B cell (primary cell): ENCODE data around the gene PNPT1. TPM values are rescaled to one million over a fixed set of nuclear protein-coding genes. Genes with fewer than 3 reads are reported as not detected.

Experiments
- ATAC-seq: fragments of 200-7000 bp; cut with Tn5 transposase; one replicate; pipeline ENCODE4 v1.10.0; 2021; ENCODE audit warnings: low read depth, mild to moderate bottlenecking, moderate number of reproducible peaks, moderate library complexity
- CTCF ChIA-PET: fragments of 350-600 bp; sonication (Branson Sonifier 250); formaldehyde crosslinking; loops from one replicate; lab custom pipeline; 2021; ENCODE audit warnings: antibody characterized with exemption, inconsistent platforms; lab: Charles Lee
- POLR2A ChIA-PET: fragments of 350-600 bp; sonication (Branson Sonifier 250); formaldehyde crosslinking; loops from one replicate; lab custom pipeline; 2021; ENCODE audit warnings: antibody characterized with exemption; lab: Charles Lee
- DNase-seq: peaks from one replicate; pipeline ENCODE4 v3.0.0; 2013
- H2AFZ ChIP-seq: 2 replicates; pipeline ENCODE4 v1.6.1; 2012; ENCODE audit warnings: mild to moderate bottlenecking, low read depth, low read length; ENCODE audit not compliant: insufficient read depth, poor library complexity, severe bottlenecking
- H3K27ac ChIP-seq, 2 donors: 1 replicate in 1 of 2; 2 replicates in 1 of 2; pipeline ENCODE4 v1.5.1; 2012 to 2013; ENCODE audit warnings: low read length in 2 of 2, mild to moderate bottlenecking in 2 of 2, moderate library complexity in 1 of 2
- H3K27me3 ChIP-seq, 4 experiments: fragments of 200-600 bp in 1 of 4; sonication (generic) in 1 of 4; replicated peaks in 1 of 4; 1 replicate in 2 of 4; 2 replicates in 2 of 4; pipeline versions ENCODE4 v1.6.1 to v1.7.0; 2013 to 2016; ENCODE audit warnings: low read length in 3 of 4, mild to moderate bottlenecking in 2 of 4, mixed read lengths in 1 of 4, moderate library complexity in 1 of 4; ENCODE audit not compliant: insufficient read depth in 4 of 4, control insufficient read depth in 3 of 4; ENCODE audit errors: control extremely low read depth in 1 of 4
- H3K36me3 ChIP-seq, 2 experiments: replicated peaks in 1 of 2; 1 replicate in 1 of 2; 2 replicates in 1 of 2; pipeline versions ENCODE4 v1.6.1 to v1.7.1; 2013; ENCODE audit warnings: low read length in 1 of 2; ENCODE audit not compliant: insufficient read depth in 2 of 2, control insufficient read depth in 1 of 2; ENCODE audit errors: control extremely low read depth in 1 of 2, extremely low read depth in 1 of 2
- H3K4me1 ChIP-seq, 2 donors: fragments of 200-600 bp in 1 of 2; sonication (generic) in 1 of 2; 1 replicate in 1 of 2; 2 replicates in 1 of 2; pipeline versions ENCODE4 v1.5.1 to v1.6.1; 2013 to 2017; ENCODE audit warnings: low read length in 2 of 2; ENCODE audit not compliant: control insufficient read depth in 2 of 2, insufficient read depth in 2 of 2
- H3K4me2 ChIP-seq: replicated peaks from 2 replicates; pipeline ENCODE3; 2012; ENCODE audit warnings: mild to moderate bottlenecking, low read depth, low read length; ENCODE audit not compliant: poor library complexity, severe bottlenecking
- H3K4me3 ChIP-seq, 5 experiments: fragments of 200-600 bp in 1 of 5; sonication (generic) in 1 of 5; 1 replicate in 3 of 5; 2 replicates in 2 of 5; pipeline versions ENCODE4 v1.5.1 to v1.7.0; 2011 to 2016; ENCODE audit warnings: low read length in 4 of 5, mild to moderate bottlenecking in 4 of 5, low read depth in 2 of 5, control low read depth in 1 of 5, moderate library complexity in 1 of 5; ENCODE audit not compliant: insufficient read depth in 1 of 5; ENCODE audit errors: control extremely low read depth in 1 of 5, extremely low read depth in 1 of 5
- H3K79me2 ChIP-seq: fragments of 200-600 bp; sonication (generic); one replicate; pipeline ENCODE4 v1.6.0; 2016; ENCODE audit warnings: low read length; ENCODE audit not compliant: control insufficient read depth, insufficient read depth
- H3K9ac ChIP-seq: fragments of 200-600 bp; sonication (generic); 2 replicates; pipeline ENCODE4 v1.6.1; 2017; ENCODE audit warnings: mild to moderate bottlenecking, low read length, moderate library complexity
- H3K9me3 ChIP-seq, 3 donors: one replicate each; pipeline versions ENCODE4 v1.6.1 to v1.7.1; 2013; ENCODE audit warnings: low read length in 2 of 3; ENCODE audit not compliant: control insufficient read depth in 2 of 3, insufficient read depth in 1 of 3; ENCODE audit errors: control extremely low read depth in 1 of 3
- H4K20me1 ChIP-seq: 2 replicates; pipeline ENCODE4 v1.6.0; 2012; ENCODE audit warnings: mild to moderate bottlenecking, low read length; ENCODE audit not compliant: insufficient read depth, control insufficient read depth, poor library complexity, severe bottlenecking
- H3K27ac Mint-ChIP-seq: one replicate; pipeline ENCODE4 v1.8.0; 2021; ENCODE audit warnings: mixed read lengths
- H3K27me3 Mint-ChIP-seq: one replicate; pipeline ENCODE4 v1.8.0; 2021; ENCODE audit warnings: mixed read lengths
- H3K4me1 Mint-ChIP-seq: one replicate; pipeline ENCODE4 v1.8.0; 2021; ENCODE audit warnings: mixed read lengths
- H3K4me3 Mint-ChIP-seq: one replicate; pipeline ENCODE4 v1.8.0; 2021; ENCODE audit warnings: mixed read lengths
- H3K9me3 Mint-ChIP-seq: one replicate; pipeline ENCODE4 v1.8.0; 2022; ENCODE audit warnings: mixed read lengths; ENCODE audit not compliant: insufficient read depth
- EZH2 ChIP-seq: IDR thresholded peaks from 2 replicates; pipeline ENCODE4 v1.6.1; 2012; ENCODE audit warnings: borderline replicate concordance, low read depth, mild to moderate bottlenecking, moderate library complexity, low read length; ENCODE audit not compliant: insufficient read depth, poor library complexity, severe bottlenecking
- WGBS: methylation state at CpG from one replicate; pipeline ENCODE4 v1.1.5; 2013; ENCODE audit warnings: missing lambda C conversion rate; ENCODE audit not compliant: insufficient coverage; 5-methylcytosine and 5-hydroxymethylcytosine counted together
- intact Hi-C: fragments of 100-400 bp; cut with micrococcal nuclease; formaldehyde crosslinking; loops from one replicate; pipeline ENCODE4 v1.10.0; 2022
- polyA minus RNA-seq: library from RNA; depleted of rRNA, polyadenylated mRNA; stranded (reverse); fragments of >200 nt; gene quantifications from 2 replicates; pipeline ENCODE4 v1.2.3, GENCODE V29; 2012
- polyA plus RNA-seq: library from polyadenylated mRNA; depleted of rRNA; stranded (reverse); fragments of >200 nt; gene quantifications from 2 replicates; pipeline ENCODE4 v1.2.3, GENCODE V29; 2012
- total RNA-seq, 2 donors: library from RNA; stranded (reverse); fragments of 120-200 nt in 1 of 2; gene quantifications; 1 replicate in 1 of 2; 2 replicates in 1 of 2; pipeline versions ENCODE4 v1.2.3 to v1.2.4, GENCODE V29; 2013 to 2022
- TF ChIP-seq, protein P1 (sequence below): fragments of 200-600 bp; IDR thresholded peaks from one replicate; pipeline ENCODE4 v1.8.0; 2022; ENCODE audit warnings: antibody characterized with exemption, mild to moderate bottlenecking

The PNPT1 gene
- total RNA-seq (23.1 and 28.2 TPM in 2 replicates), polyA plus RNA-seq (7.8 and 8.1 TPM in 2 replicates), polyA minus RNA-seq (4.0 and 5.7 TPM in 2 replicates)
- total RNA-seq (2013): 23.1 TPM

- Histone ChIP-seq H3K36me3 (no peaks in the 10 kb centered on the region), H3K9me3 (no peaks in the 10 kb centered on the region), H3K27ac (peak within 1 kb of the TSS; percentile 8 to 66), H3K4me2 (peak within 1 kb of the TSS; percentile 97), H3K4me3 (peak within 1 kb of the TSS; percentile 75 to 97 (median 78)), H4K20me1 (peaks cover 3% of the 10 kb centered on the region), H3K79me2 (peaks cover 12% of the 10 kb centered on the region), H3K27me3 (no peaks in the 10 kb centered on the region), H3K9ac (peak within 1 kb of the TSS; percentile 79), H3K4me1 (peaks cover 9 to 13% of the 10 kb centered on the region in 2 donors), H2AFZ (peak within 1 kb of the TSS; percentile 98)
- TF ChIP-seq, protein P1, sequence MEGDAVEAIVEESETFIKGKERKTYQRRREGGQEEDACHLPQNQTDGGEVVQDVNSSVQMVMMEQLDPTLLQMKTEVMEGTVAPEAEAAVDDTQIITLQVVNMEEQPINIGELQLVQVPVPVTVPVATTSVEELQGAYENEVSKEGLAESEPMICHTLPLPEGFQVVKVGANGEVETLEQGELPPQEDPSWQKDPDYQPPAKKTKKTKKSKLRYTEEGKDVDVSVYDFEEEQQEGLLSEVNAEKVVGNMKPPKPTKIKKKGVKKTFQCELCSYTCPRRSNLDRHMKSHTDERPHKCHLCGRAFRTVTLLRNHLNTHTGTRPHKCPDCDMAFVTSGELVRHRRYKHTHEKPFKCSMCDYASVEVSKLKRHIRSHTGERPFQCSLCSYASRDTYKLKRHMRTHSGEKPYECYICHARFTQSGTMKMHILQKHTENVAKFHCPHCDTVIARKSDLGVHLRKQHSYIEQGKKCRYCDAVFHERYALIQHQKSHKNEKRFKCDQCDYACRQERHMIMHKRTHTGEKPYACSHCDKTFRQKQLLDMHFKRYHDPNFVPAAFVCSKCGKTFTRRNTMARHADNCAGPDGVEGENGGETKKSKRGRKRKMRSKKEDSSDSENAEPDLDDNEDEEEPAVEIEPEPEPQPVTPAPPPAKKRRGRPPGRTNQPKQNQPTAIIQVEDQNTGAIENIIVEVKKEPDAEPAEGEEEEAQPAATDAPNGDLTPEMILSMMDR: no peak
- no peak for TF ChIP-seq EZH2
- Mint-ChIP-seq H3K4me1 (peaks cover 26% of the 10 kb centered on the region), H3K9me3 (no peaks in the 10 kb centered on the region), H3K27ac (peak within 1 kb of the TSS; percentile 90), H3K27me3 (peaks cover 2% of the 10 kb centered on the region), H3K4me3 (peak within 1 kb of the TSS; percentile 99)
- ChIA-PET POLR2A (interaction anchor here (0.6 kb wide), 1 partner anchor 211 kb away, joined by 8 read pairs; no protein-coding TSS in a partner anchor), CTCF (no interaction called here)
- intact Hi-C loops: loop anchor here (1.0 to 10.0 kb wide), 3 partner anchors 76 to 469 kb away; partner anchors contain the start of genes CFAP36 and PPP4R3B
- ATAC-seq (peak; percentile 100), DNase-seq (peak; percentile 92)
- WGBS: under 1% methylated on average over 49 of the region's 56 CpGs
Measured at GRCh38 chr2:55693181-55694125, at the start of gene PNPT1. TSS of gene PNPT1 (minus strand) at chr2:55693844. CDS start at chr2:55693823, 21 bp downstream.

- 100% methylated on average over 1 of the region's 3 CpGs for WGBS
- no peak overlapping the region for H3K27ac ChIP-seq
- intact Hi-C loops: no loop called here
- ATAC-seq: no peak
- no peaks in the 10 kb centered on the region for H4K20me1 ChIP-seq
- ChIA-PET CTCF (no interaction called here), POLR2A (no interaction called here)
- H3K79me2 ChIP-seq: no peaks in the 10 kb centered on the region
- H3K4me3 ChIP-seq: no peak overlapping the region
- H3K4me2 ChIP-seq: no peak overlapping the region
- no peaks in the 10 kb centered on the region for H3K36me3 ChIP-seq
- peaks cover 25% of the 10 kb centered on the region for H3K27me3 Mint-ChIP-seq
- no peaks in the 10 kb centered on the region for H3K4me1 Mint-ChIP-seq
- H3K9me3 ChIP-seq: no peaks in the 10 kb centered on the region
- no peak overlapping the region for H3K9ac ChIP-seq
- TF ChIP-seq EZH2: no peak
- TF ChIP-seq, protein P1: no peak
- no peak overlapping the region for H2AFZ ChIP-seq
- peaks cover 0 to 4% (median 0%) of the 10 kb centered on the region in 4 experiments for H3K27me3 ChIP-seq
- H3K4me1 ChIP-seq: no peaks in the 10 kb centered on the region
- no peak overlapping the region for H3K4me3 Mint-ChIP-seq
- DNase-seq: no peak
- no peak overlapping the region for H3K27ac Mint-ChIP-seq
- H3K9me3 Mint-ChIP-seq: no peaks in the 10 kb centered on the region
Measured at GRCh38 chr2:55742996-55743395, 49.4 kb upstream of the PNPT1 start.
